ENCODE measurements around the gene HNRNPD.

- TF ChIP-seq CTCF (IDR thresholded peaks at IDR 0.05) = no peak
- no peak for TF ChIP-seq ZFX (IDR thresholded peaks at IDR 0.05; ENCODE audit: borderline replicate concordance)
These were observed 19.0 kb downstream of the HNRNPD start for GRCh38 chr4:82354788-82355187.
